ENCODE results near the gene ATP1A4. TPM values are rescaled to one million over a fixed set of nuclear protein-coding genes. Genes with fewer than 3 reads are reported as not detected.

Gene ATP1A4
- total RNA-seq, 1 experiment from 2014 or later = not detected

DNA sequence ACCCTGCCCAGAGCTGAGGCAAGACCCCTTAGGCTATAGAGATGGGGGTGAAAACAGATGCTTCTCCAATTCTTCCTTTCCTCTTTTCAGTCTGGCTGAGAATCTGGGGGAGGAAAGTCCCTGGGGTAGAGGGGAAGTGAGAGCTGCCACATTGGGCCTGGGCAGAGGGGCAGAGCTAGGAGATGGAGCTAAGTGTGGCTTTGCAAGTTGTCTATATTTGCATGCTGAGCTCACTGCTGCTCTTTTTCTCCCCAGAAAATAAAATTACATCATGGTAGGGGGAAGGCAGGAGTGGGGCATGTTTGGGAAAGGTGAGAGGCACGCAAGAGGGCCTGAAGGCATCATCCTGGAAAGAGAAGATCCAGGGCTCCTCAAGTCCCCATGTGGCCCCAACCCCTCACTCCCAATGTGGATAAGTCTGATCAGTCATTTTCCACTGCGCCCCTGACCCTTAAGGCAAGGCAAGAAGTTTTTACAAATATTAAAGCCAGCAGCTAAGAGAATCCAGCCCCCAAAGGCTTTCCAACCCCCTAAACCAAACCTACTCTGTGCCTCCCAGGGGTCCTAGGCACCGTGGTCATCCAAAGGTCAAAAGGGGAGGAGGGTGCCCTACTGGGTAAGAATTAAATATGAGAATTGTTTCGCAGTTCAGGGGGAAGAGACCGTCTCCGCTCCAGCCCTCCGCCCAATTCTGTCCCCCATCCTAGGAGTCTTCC lies 53.3 kb downstream of the ATP1A4 start:
- Histone ChIP-seq H2AFZ (ENCODE audit: low read length) (peak overlapping the region; percentile 28; the same call in 1 of the 2 replicates), H3K36me3 (ENCODE audit: insufficient read depth, low read length) (peaks cover 13% of the 10 kb centered on the region; the same call in 1 of the 2 replicates), H3K27me3 (ENCODE audit: low read length) (no peaks in the 10 kb centered on the region), H3K9ac (ENCODE audit: low read length) (peak overlapping the region; percentile 81), H3K79me2 (ENCODE audit: low read length) (peaks cover 40% of the 10 kb centered on the region), H3K9me3 (ENCODE audit: low read length) (no peaks in the 10 kb centered on the region), H3K4me2 (ENCODE audit: low read depth, low read length, poor library complexity, severe bottlenecking) (peak overlapping the region; percentile 90), H3K27ac (ENCODE audit: low read length) (peak overlapping the region; percentile 95), H3K4me3 (ENCODE audit: low read length) (peak overlapping the region; percentile 99), H3K9me2 (replicated peaks; ENCODE audit: insufficient read depth, low read length) (no peaks in the 10 kb centered on the region), H4K20me1 (ENCODE audit: insufficient read depth, low read depth, low read length) (0 out of 2 replicates have a peak, but pooled peaks cover 6% of the 10 kb centered on the region), H3K4me1 (ENCODE audit: low read length) (peaks cover 74% of the 10 kb centered on the region)
- DNase-seq = peak; percentile 87

DNA sequence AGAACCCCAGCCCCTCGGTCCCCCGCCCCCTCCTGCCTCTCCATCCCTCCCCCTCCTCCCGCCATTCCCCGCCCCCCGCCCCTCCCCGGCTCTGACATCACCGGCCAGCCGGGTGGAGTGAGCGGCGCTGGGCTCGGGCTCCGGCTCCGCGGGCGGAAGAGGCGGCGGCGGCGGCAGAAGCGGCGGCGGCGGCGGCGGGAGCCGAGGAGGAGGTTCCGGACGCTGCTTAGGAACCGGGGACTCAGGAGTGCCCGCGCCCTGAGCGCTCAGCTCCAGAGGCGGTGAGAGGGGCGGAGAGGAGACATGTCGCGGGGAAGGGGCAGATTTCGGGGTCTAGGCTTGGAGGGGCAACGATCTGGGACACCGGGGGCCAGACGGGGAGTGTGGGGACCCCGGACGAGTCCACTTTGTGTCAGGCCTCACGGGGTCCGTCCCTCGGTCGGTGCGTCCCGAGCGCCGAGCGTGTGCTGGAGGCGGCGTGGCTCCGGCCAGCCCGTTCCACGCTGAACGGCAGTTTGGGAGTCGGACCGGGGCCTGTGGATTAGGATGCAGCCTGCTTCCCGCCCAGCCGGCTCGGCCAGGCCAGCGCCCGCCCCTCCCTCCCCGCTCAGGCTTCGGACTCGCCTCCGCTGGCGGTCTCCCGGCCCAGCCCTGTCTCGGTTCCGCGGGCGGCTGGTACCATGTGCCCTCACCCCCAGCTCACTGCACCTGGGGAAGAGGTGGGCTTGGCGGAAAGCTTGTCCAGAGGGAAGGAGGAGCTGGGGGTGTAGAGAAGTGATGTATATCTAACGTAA lies 54.0 kb downstream of the ATP1A4 start, which contains the start of gene PEA15:
Gene PEA15 (plus strand): TSS at position 143 of the 794 bp plus-strand sequence. CDS start 6,161 bp downstream, outside the sequence.
- peak within 1 kb of the TSS; percentile 28; the same call in 1 of the 2 replicates for H2AFZ ChIP-seq (ENCODE audit: low read length)
- peaks cover 47% of the 10 kb centered on the region for H3K79me2 ChIP-seq (ENCODE audit: low read length)
- H3K9ac ChIP-seq (ENCODE audit: low read length) = peak within 1 kb of the TSS; percentile 100
- peaks cover 78% of the 10 kb centered on the region for H3K4me1 ChIP-seq (ENCODE audit: low read length)
- H3K27ac ChIP-seq (ENCODE audit: low read length) = peak within 1 kb of the TSS; percentile 95
- H3K36me3 ChIP-seq (ENCODE audit: insufficient read depth, low read length) = peaks cover 18% of the 10 kb centered on the region; the same call in 1 of the 2 replicates
- DNase-seq = peak; percentile 92
- peak within 1 kb of the TSS; percentile 90 for H3K4me2 ChIP-seq (ENCODE audit: low read depth, low read length, poor library complexity, severe bottlenecking)
- no peaks in the 10 kb centered on the region for H3K27me3 ChIP-seq (ENCODE audit: low read length)
- H3K4me3 ChIP-seq (ENCODE audit: low read length) = peak within 1 kb of the TSS; percentile 99
- no peaks in the 10 kb centered on the region for H3K9me2 ChIP-seq (replicated peaks; ENCODE audit: insufficient read depth, low read length)
- no peaks in the 10 kb centered on the region for H3K9me3 ChIP-seq (ENCODE audit: low read length)
- 0 out of 2 replicates have a peak, but pooled peaks cover 6% of the 10 kb centered on the region for H4K20me1 ChIP-seq (ENCODE audit: insufficient read depth, low read depth, low read length)

DNA sequence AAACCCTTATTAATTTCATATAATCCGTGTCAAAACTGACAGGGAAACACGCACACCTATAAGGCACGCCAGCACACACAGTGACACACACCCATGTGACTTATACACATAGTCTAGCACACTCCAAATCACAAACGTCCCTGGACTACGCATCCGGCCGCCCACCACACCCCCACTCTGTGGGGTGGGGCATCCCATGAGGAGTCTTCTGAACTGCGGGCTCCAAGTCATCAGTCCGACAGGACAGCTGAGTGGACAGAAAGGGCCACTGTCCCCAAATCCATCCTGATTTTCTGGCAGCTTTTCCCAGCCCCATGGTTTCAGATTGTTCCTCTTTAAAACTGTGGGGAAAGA lies 54.6 kb downstream of the ATP1A4 start:
- H2AFZ ChIP-seq (ENCODE audit: low read length) = no peak overlapping the region
- H3K9ac ChIP-seq (ENCODE audit: low read length) = peak overlapping the region; percentile 100
- H3K27ac ChIP-seq (ENCODE audit: low read length) = peak overlapping the region; percentile 95
- 0 out of 2 replicates have a peak, but pooled peaks cover 6% of the 10 kb centered on the region for H4K20me1 ChIP-seq (ENCODE audit: insufficient read depth, low read depth, low read length)
- no peaks in the 10 kb centered on the region for H3K9me3 ChIP-seq (ENCODE audit: low read length)
- peaks cover 48% of the 10 kb centered on the region for H3K79me2 ChIP-seq (ENCODE audit: low read length)
- peaks cover 18% of the 10 kb centered on the region; the same call in 1 of the 2 replicates for H3K36me3 ChIP-seq (ENCODE audit: insufficient read depth, low read length)
- peak overlapping the region; percentile 90 for H3K4me2 ChIP-seq (ENCODE audit: low read depth, low read length, poor library complexity, severe bottlenecking)
- peak; percentile 78 for DNase-seq
- H3K27me3 ChIP-seq (ENCODE audit: low read length) = no peaks in the 10 kb centered on the region
- peak overlapping the region; percentile 99 for H3K4me3 ChIP-seq (ENCODE audit: low read length)
- peaks cover 74% of the 10 kb centered on the region for H3K4me1 ChIP-seq (ENCODE audit: low read length)
- no peaks in the 10 kb centered on the region for H3K9me2 ChIP-seq (replicated peaks; ENCODE audit: insufficient read depth, low read length)

- Histone ChIP-seq H3K4me3 (ENCODE audit: low read length) (peak overlapping the region; percentile 99), H4K20me1 (ENCODE audit: insufficient read depth, low read depth, low read length) (0 out of 2 replicates have a peak, but pooled peaks cover 6% of the 10 kb centered on the region), H3K27me3 (ENCODE audit: low read length) (no peaks in the 10 kb centered on the region), H3K4me2 (ENCODE audit: low read depth, low read length, poor library complexity, severe bottlenecking) (peak overlapping the region; percentile 90), H2AFZ (ENCODE audit: low read length) (no peak overlapping the region), H3K4me1 (ENCODE audit: low read length) (peaks cover 69% of the 10 kb centered on the region), H3K9me2 (replicated peaks; ENCODE audit: insufficient read depth, low read length) (no peaks in the 10 kb centered on the region), H3K27ac (ENCODE audit: low read length) (peak overlapping the region; percentile 95), H3K9ac (ENCODE audit: low read length) (peak overlapping the region; percentile 100), H3K9me3 (ENCODE audit: low read length) (no peaks in the 10 kb centered on the region), H3K79me2 (ENCODE audit: low read length) (peaks cover 48% of the 10 kb centered on the region), H3K36me3 (ENCODE audit: insufficient read depth, low read length) (peaks cover 21% of the 10 kb centered on the region; the same call in 1 of the 2 replicates)
- DNase-seq = peak; percentile 65
Measured at GRCh38 chr1:160206421-160207117, 55.2 kb downstream of the ATP1A4 start.

DNA sequence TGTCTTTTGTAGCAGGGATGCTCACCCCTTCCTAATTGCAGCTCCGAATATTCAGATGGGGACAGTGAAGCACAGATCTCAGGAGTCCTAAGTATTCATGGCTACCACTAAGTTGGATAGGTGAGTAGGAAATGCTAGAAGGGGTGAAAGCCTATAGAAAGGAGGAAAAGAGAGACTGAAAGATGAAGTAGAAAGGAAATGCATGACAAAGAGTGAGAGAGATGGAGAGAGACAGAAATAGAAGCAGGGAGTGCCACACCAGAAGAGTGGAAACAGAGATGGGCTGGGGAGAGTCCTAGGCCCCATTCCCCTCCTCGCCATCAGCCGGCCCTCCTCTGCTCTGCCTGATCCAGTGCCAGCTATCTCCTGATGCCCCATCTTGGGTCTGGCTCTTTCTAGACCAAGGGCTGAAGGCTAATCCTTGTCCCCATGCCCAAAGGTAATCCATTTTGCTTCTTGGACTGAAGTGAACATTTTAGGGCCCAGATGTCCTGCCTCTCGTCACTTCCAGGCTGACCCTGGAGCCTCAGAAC lies 55.8 kb downstream of the ATP1A4 start:
- Histone ChIP-seq H2AFZ (ENCODE audit: low read length) (no peak overlapping the region), H3K4me2 (ENCODE audit: low read depth, low read length, poor library complexity, severe bottlenecking) (peak overlapping the region; percentile 90), H3K4me1 (ENCODE audit: low read length) (peaks cover 63% of the 10 kb centered on the region), H3K9me3 (ENCODE audit: low read length) (no peaks in the 10 kb centered on the region), H3K79me2 (ENCODE audit: low read length) (peaks cover 48% of the 10 kb centered on the region), H3K9me2 (replicated peaks; ENCODE audit: insufficient read depth, low read length) (no peaks in the 10 kb centered on the region), H3K9ac (ENCODE audit: low read length) (peak overlapping the region; percentile 100; the same call in 1 of the 2 replicates), H3K36me3 (ENCODE audit: insufficient read depth, low read length) (peaks cover 28% of the 10 kb centered on the region; the same call in 1 of the 2 replicates), H3K4me3 (ENCODE audit: low read length) (peak overlapping the region; percentile 99; the same call in 1 of the 2 replicates), H3K27ac (ENCODE audit: low read length) (peak overlapping the region; percentile 95), H4K20me1 (ENCODE audit: insufficient read depth, low read depth, low read length) (peaks cover 6% of the 10 kb centered on the region; the same call in 1 of the 2 replicates), H3K27me3 (ENCODE audit: low read length) (no peaks in the 10 kb centered on the region)
- DNase-seq = no peak

GRCh38 chr1:160207771-160208556 lies 56.6 kb downstream of the ATP1A4 start:
- Histone ChIP-seq H3K27ac (ENCODE audit: low read length) (peak overlapping the region; percentile 95), H3K4me3 (ENCODE audit: low read length) (no peak overlapping the region), H3K36me3 (ENCODE audit: insufficient read depth, low read length) (peaks cover 35% of the 10 kb centered on the region; the same call in 1 of the 2 replicates), H3K79me2 (ENCODE audit: low read length) (peaks cover 48% of the 10 kb centered on the region), H3K9me2 (replicated peaks; ENCODE audit: insufficient read depth, low read length) (no peaks in the 10 kb centered on the region), H3K9ac (ENCODE audit: low read length) (no peak overlapping the region), H3K27me3 (ENCODE audit: low read length) (no peaks in the 10 kb centered on the region), H3K4me2 (ENCODE audit: low read depth, low read length, poor library complexity, severe bottlenecking) (peak overlapping the region; percentile 16), H4K20me1 (ENCODE audit: insufficient read depth, low read depth, low read length) (peaks cover 6% of the 10 kb centered on the region; the same call in 1 of the 2 replicates), H3K9me3 (ENCODE audit: low read length) (no peaks in the 10 kb centered on the region), H3K4me1 (ENCODE audit: low read length) (peaks cover 56% of the 10 kb centered on the region), H2AFZ (ENCODE audit: low read length) (no peak overlapping the region)
- DNase-seq = no peak

Measured in Karpas-422 (cell line).